ENCODE results near the gene MBNL1. TPM values are rescaled to one million over a fixed set of nuclear protein-coding genes. Genes with fewer than 3 reads are reported as not detected.

MBNL1 gene
- total and polyA plus RNA-seq, 3 experiments from 2014 or later, result 303 to 391 (median 386) TPM

GRCh38 chr3:152350139-152350538, 81.4 kb downstream of the MBNL1 start:
- Mint-ChIP-seq H3K4me3 (no peak overlapping the region), H3K27ac (no peak overlapping the region), H3K36me3 (peaks cover 0 to 39% (median 18%) of the 10 kb centered on the region in 3 donors), H3K27me3 (no peaks in the 10 kb centered on the region), H3K4me1 (peaks cover 38 to 43% (median 41%) of the 10 kb centered on the region in 3 donors), H3K9me3 (no peaks in the 10 kb centered on the region)
- no peak overlapping the region for H3K4me3 ChIP-seq (ENCODE audit: low read length)
- H3K36me3 ChIP-seq (ENCODE audit: insufficient read depth, low read length), result peaks cover 8% of the 10 kb centered on the region
- H3K9me3 ChIP-seq (ENCODE audit: low read length), result no peaks in the 10 kb centered on the region
- no peak for DNase-seq
- peaks cover 61% of the 10 kb centered on the region for H3K4me1 ChIP-seq (ENCODE audit: insufficient read depth, low read length)
- H3K27me3 ChIP-seq (ENCODE audit: insufficient read depth, low read length, poor library complexity, severe bottlenecking), result no peaks in the 10 kb centered on the region
- ChIA-PET CTCF (no interaction called here), POLR2A (no interaction called here)
- no peak overlapping the region for H3K27ac ChIP-seq (ENCODE audit: low read depth, low read length)

DNA sequence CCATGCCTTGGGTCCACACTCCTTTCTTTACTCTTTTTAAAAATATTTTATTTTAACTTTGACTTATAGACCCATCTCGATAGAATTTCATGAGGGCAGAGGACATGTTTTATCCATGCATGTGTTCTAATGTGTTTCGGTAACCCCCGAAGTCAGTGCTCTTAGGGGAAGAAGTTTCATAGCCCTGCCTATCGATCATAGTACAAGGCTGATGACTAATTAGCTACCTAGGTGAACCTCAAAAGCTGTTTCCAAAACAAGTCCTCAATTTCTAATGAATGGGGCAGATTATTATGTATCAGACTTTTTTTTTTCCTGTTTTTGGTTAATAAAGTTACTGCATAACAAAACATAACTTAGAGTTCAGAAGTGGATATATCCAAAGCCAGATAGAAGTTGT, 82.0 kb downstream of the MBNL1 start:
- Histone ChIP-seq H3K36me3 (ENCODE audit: insufficient read depth, low read length) (peaks cover 7% of the 10 kb centered on the region), H3K9me3 (ENCODE audit: low read length) (no peaks in the 10 kb centered on the region), H3K4me1 (ENCODE audit: insufficient read depth, low read length) (peaks cover 65% of the 10 kb centered on the region), H3K27me3 (ENCODE audit: insufficient read depth, low read length, poor library complexity, severe bottlenecking) (no peaks in the 10 kb centered on the region), H3K4me3 (ENCODE audit: low read length) (no peak overlapping the region), H3K27ac (ENCODE audit: low read depth, low read length) (no peak overlapping the region)
- Mint-ChIP-seq H3K9me3 (no peaks in the 10 kb centered on the region), H3K4me3 (peak overlapping the region in 1 of 7 donors; percentile 4), H3K27me3 (no peaks in the 10 kb centered on the region), H3K4me1 (peaks cover 40 to 44% (median 42%) of the 10 kb centered on the region in 3 donors), H3K27ac (peak overlapping the region in 2 of 8 donors; percentile 36 to 64), H3K36me3 (peaks cover 0 to 40% (median 17%) of the 10 kb centered on the region in 3 donors)
- DNase-seq, result no peak
- CTCF ChIA-PET, result no interaction called here
- POLR2A ChIA-PET, result no interaction called here

GRCh38 chr3:152352554-152352953, 83.8 kb downstream of the MBNL1 start:
- Mint-ChIP-seq H3K36me3 (peaks cover 0 to 45% (median 16%) of the 10 kb centered on the region in 3 donors), H3K27me3 (no peaks in the 10 kb centered on the region), H3K4me1 (peaks cover 49 to 52% (median 50%) of the 10 kb centered on the region in 3 donors), H3K9me3 (no peaks in the 10 kb centered on the region), H3K27ac (peak overlapping the region; percentile 1 to 93 (median 76)), H3K4me3 (peak overlapping the region in 5 of 7 donors; percentile 1 to 57 (median 7))
- POLR2A ChIA-PET, result no interaction called here
- H3K27me3 ChIP-seq (ENCODE audit: insufficient read depth, low read length, poor library complexity, severe bottlenecking), result no peaks in the 10 kb centered on the region
- CTCF ChIA-PET, result interaction anchor here (1.3 kb wide), 1 partner anchor 41 kb away, joined by 3 read pairs; no protein-coding TSS in a partner anchor
- H3K36me3 ChIP-seq (ENCODE audit: insufficient read depth, low read length), result peaks cover 7% of the 10 kb centered on the region
- H3K4me1 ChIP-seq (ENCODE audit: insufficient read depth, low read length), result peaks cover 75% of the 10 kb centered on the region
- no peak overlapping the region for H3K27ac ChIP-seq (ENCODE audit: low read depth, low read length)
- DNase-seq, result no peak
- no peaks in the 10 kb centered on the region for H3K9me3 ChIP-seq (ENCODE audit: low read length)
- H3K4me3 ChIP-seq (ENCODE audit: low read length), result no peak overlapping the region

DNA sequence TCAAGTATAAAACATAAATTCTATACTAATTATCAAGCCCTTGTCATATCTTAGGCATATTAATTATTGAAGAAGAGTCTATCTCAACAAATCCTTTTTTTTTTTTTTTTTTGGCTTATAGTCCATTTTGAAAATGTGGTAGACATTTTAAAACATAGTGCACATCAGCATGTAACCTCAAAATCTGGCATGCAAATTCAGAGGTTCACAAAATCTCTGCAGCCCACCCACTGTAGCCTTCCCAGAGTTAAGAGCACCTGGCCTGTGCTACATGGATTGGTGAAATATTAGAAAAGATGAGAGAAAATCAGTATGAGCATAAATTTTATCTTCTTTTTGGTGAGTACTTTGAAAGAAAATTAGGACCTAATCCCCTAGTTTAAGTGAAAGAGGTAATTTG, 84.8 kb downstream of the MBNL1 start:
- CTCF ChIA-PET, result no interaction called here
- no peaks in the 10 kb centered on the region for H3K9me3 ChIP-seq (ENCODE audit: low read length)
- no peak overlapping the region for H3K27ac ChIP-seq (ENCODE audit: low read depth, low read length)
- peak overlapping the region in 6 of 8 donors; percentile 6 to 75 (median 56) for H3K27ac Mint-ChIP-seq
- H3K4me1 Mint-ChIP-seq, result peaks cover 57 to 63% (median 60%) of the 10 kb centered on the region in 3 donors
- DNase-seq, result no peak
- H3K4me3 Mint-ChIP-seq, result peak overlapping the region in 1 of 7 donors; percentile 1
- H3K27me3 Mint-ChIP-seq, result no peaks in the 10 kb centered on the region
- H3K27me3 ChIP-seq (ENCODE audit: insufficient read depth, low read length, poor library complexity, severe bottlenecking), result no peaks in the 10 kb centered on the region
- POLR2A ChIA-PET, result no interaction called here
- peaks cover 7% of the 10 kb centered on the region for H3K36me3 ChIP-seq (ENCODE audit: insufficient read depth, low read length)
- peaks cover 0 to 50% (median 22%) of the 10 kb centered on the region in 3 donors for H3K36me3 Mint-ChIP-seq
- H3K4me1 ChIP-seq (ENCODE audit: insufficient read depth, low read length), result peaks cover 69% of the 10 kb centered on the region
- no peaks in the 10 kb centered on the region for H3K9me3 Mint-ChIP-seq
- no peak overlapping the region for H3K4me3 ChIP-seq (ENCODE audit: low read length)

DNA sequence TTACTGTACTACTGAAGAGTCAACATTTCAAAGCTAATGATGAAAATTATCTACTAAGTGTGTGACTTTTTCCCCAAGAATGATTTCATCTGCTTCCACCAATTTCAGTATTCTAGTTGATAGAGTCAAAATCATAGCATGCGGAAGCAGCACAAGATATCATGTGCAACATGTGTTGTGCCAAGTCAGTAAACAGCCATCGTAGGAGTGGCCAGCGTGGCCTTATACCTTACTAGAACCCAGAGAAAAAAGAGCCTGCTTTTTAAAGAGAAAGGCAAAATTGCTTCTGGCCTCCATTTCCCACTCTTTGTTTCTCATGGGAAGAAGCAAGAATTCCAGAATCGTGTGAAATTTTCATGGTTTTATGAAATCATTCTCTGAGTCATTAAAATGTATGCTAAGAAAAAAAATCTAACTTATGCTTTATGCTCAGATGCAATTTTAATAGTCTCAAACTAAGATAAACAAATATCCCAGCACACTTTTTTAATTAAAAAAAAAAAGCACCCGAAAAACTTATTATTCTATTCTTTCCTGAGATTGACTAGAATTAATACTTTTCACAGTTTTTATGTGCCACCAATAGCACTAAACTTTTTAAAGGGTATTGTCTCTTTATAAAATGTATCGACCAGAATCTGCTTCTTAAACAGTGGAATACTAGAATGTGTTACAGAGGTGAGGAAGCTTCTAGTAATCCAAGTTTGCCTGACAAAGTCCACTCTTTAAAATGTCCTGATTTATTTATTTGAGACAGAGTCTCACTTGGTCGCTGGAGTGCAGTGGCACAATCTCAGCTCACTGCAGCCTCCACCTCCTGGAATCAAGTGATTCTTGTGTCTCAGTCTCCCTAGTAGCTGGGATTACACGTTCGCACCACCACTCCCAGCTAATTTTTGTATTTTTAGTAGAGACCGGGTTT, 87.3 kb downstream of the MBNL1 start:
- H3K4me1 Mint-ChIP-seq, result peaks cover 67 to 87% (median 83%) of the 10 kb centered on the region in 3 donors
- POLR2A ChIA-PET, result no interaction called here
- H3K4me3 ChIP-seq (ENCODE audit: low read length), result no peak overlapping the region

DNA sequence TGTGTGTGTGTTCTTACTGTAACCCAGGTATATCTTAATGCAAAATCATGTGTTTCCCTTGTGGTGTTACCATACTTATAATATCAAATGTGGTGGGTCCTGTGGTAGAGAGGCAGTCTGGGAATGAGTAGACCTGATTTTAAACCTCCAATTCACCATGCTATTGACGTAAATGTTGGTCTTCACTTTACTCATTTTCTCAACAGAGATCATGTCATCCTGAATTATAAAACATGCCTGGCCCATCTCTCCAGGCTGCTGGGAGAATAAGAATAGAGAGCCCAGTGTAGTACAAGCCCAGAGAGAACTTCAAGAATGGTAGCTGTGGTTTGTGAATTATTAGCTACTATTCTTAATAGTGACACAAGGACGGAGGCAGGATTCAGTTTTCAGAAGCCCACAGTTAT, 88.1 kb downstream of the MBNL1 start:
- DNase-seq, result no peak
- Histone ChIP-seq H3K9me3 (ENCODE audit: low read length) (no peaks in the 10 kb centered on the region), H3K36me3 (ENCODE audit: insufficient read depth, low read length) (peaks cover 6% of the 10 kb centered on the region), H3K4me1 (ENCODE audit: insufficient read depth, low read length) (peaks cover 69% of the 10 kb centered on the region), H3K4me3 (ENCODE audit: low read length) (no peak overlapping the region), H3K27me3 (ENCODE audit: insufficient read depth, low read length, poor library complexity, severe bottlenecking) (no peaks in the 10 kb centered on the region), H3K27ac (ENCODE audit: low read depth, low read length) (no peak overlapping the region)
- H3K27ac Mint-ChIP-seq, result peak overlapping the region; percentile 28 to 79 (median 65)
- H3K27me3 Mint-ChIP-seq, result no peaks in the 10 kb centered on the region
- peaks cover 0 to 62% (median 27%) of the 10 kb centered on the region in 3 donors for H3K36me3 Mint-ChIP-seq
- peaks cover 70 to 96% (median 91%) of the 10 kb centered on the region in 3 donors for H3K4me1 Mint-ChIP-seq
- POLR2A ChIA-PET, result no interaction called here
- no peaks in the 10 kb centered on the region for H3K9me3 Mint-ChIP-seq
- peak overlapping the region in 2 of 7 donors; percentile 35 to 44 for H3K4me3 Mint-ChIP-seq
- CTCF ChIA-PET, result no interaction called here

More for the DNA sequence above, 87.3 kb downstream of the MBNL1 start:
- no peaks in the 10 kb centered on the region for H3K27me3 ChIP-seq (ENCODE audit: insufficient read depth, low read length, poor library complexity, severe bottlenecking)
- no peaks in the 10 kb centered on the region for H3K9me3 ChIP-seq (ENCODE audit: low read length)
- H3K27ac ChIP-seq (ENCODE audit: low read depth, low read length), result no peak overlapping the region
- peaks cover 66% of the 10 kb centered on the region for H3K4me1 ChIP-seq (ENCODE audit: insufficient read depth, low read length)
- H3K36me3 ChIP-seq (ENCODE audit: insufficient read depth, low read length), result peaks cover 7% of the 10 kb centered on the region
- H3K4me3 Mint-ChIP-seq, result peak overlapping the region in 2 of 7 donors; percentile 15 to 35
- no peak for DNase-seq
- CTCF ChIA-PET, result no interaction called here
- peaks cover 0 to 59% (median 24%) of the 10 kb centered on the region in 3 donors for H3K36me3 Mint-ChIP-seq
- no peaks in the 10 kb centered on the region for H3K9me3 Mint-ChIP-seq
- no peaks in the 10 kb centered on the region for H3K27me3 Mint-ChIP-seq
- peak overlapping the region in 6 of 8 donors; percentile 39 to 71 (median 58) for H3K27ac Mint-ChIP-seq

DNA sequence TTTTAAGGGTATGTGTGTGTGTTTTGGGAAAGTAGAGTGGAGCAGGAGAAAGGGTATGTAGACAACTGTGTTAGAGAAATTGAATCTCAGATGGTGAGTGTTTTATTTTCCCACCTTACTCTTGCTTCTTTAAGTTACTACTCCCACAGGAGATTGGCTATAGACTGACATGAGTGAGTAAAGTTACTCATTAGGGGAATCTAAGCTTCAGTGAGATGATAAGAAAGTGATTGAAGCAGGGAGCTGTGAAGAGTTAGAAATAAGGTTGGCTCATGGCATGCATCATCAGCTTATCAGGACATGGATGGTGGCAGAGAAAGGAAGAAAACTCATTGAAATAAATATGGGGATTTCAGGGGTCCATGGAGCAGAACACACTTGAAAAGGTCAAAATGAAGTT, 88.9 kb downstream of the MBNL1 start:
- Mint-ChIP-seq H3K27me3 (no peaks in the 10 kb centered on the region), H3K9me3 (no peaks in the 10 kb centered on the region), H3K4me1 (peaks cover 74 to 97% (median 93%) of the 10 kb centered on the region in 3 donors), H3K27ac (peak overlapping the region; percentile 22 to 83 (median 50)), H3K36me3 (peaks cover 0 to 62% (median 24%) of the 10 kb centered on the region in 3 donors), H3K4me3 (peak overlapping the region in 5 of 7 donors; percentile 0 to 58 (median 13))
- Histone ChIP-seq H3K27me3 (ENCODE audit: insufficient read depth, low read length, poor library complexity, severe bottlenecking) (no peaks in the 10 kb centered on the region), H3K9me3 (ENCODE audit: low read length) (no peaks in the 10 kb centered on the region), H3K4me1 (ENCODE audit: insufficient read depth, low read length) (peaks cover 76% of the 10 kb centered on the region), H3K4me3 (ENCODE audit: low read length) (no peak overlapping the region), H3K36me3 (ENCODE audit: insufficient read depth, low read length) (peaks cover 10% of the 10 kb centered on the region), H3K27ac (ENCODE audit: low read depth, low read length) (no peak overlapping the region)
- POLR2A ChIA-PET, result no interaction called here
- CTCF ChIA-PET, result no interaction called here
- no peak for DNase-seq

Measured in CD8-positive, alpha-beta memory T cell (primary cell).